ENCODE data around the gene CD226.

Gene CD226

GRCh38 chr18:69808399-69808798 is 139.3 kb downstream of the CD226 start:
- no peak for DNase-seq

DNA sequence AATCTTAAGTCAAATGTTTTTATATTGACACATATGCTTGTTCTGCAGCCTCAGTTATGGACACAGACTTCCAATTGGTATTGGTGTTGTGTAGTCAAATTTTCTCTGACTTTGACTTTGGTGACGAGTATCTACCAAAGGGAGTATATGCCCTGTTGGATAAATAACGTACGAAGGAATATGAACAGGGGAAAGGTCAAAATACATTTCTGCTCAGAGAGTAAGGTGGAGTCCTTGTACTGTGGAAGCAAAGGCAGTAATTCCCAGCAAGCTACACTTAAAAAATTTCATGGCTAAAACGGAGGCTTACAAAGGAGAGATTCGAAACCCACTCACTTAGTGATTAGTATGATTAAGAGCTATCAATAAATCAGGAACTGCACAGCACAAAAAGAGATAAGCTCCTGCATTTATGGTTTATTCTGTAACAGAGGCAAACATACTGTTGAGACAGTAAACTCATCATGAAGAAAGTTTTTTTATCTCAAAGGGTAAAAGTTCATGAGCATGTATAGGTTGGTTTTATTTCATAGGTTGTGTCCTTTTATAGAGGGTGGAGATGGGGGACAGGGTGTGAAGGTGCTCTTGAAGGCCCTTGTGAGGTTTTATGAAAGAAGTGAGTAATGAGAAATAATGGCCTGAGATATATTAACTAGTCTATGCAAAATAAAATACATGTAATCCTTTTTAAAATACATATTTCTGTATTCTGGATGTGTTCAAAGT is 142.7 kb downstream of the CD226 start:
- no peak for DNase-seq
